Subcutaneous adipose tissue (tissue), 4 donors: ENCODE measurements around the gene FAM83F. TPM values are rescaled to one million over a fixed set of nuclear protein-coding genes. Genes with fewer than 3 reads are reported as not detected.

Experiments
- total RNA-seq, 4 donors: library from RNA; depleted of rRNA; stranded (reverse); fragments of >200 nt; gene quantifications; one replicate each; pipeline ENCODE4 v1.1.0, GENCODE V29; 2016
- TF ChIP-seq, protein P1 (sequence below): fragments of 450-650 bp; IDR thresholded peaks from one replicate; pipeline ENCODE4 v1.5.1; 2016; ENCODE audit warnings: low read depth, mild to moderate bottlenecking, control low read depth, antibody characterized with exemption, moderate library complexity

The FAM83F gene
- total RNA-seq, 4 donors from 2014 or later = 0.17 to 6.8 (median 3.0) TPM

DNA sequence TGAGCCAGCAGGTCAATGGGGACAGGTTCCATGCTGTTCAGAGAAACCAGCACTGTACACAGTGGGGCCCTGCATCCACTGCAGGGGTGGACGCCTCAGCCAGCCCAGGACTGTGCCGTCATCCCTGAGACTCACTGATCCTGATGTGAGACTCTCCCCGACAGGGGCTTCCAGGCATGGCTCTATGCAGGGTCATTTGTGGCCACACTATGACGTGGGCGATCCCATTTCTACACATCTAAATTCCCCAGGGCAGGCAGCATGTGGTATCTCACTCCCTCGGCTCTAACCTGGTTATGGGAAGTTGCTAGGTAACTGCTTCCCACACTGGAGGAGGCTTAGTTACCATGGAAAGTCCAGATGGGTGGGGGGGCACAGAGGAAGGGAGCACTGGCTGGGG is 14.2 kb upstream of the FAM83F start:
- TF ChIP-seq, protein P1, sequence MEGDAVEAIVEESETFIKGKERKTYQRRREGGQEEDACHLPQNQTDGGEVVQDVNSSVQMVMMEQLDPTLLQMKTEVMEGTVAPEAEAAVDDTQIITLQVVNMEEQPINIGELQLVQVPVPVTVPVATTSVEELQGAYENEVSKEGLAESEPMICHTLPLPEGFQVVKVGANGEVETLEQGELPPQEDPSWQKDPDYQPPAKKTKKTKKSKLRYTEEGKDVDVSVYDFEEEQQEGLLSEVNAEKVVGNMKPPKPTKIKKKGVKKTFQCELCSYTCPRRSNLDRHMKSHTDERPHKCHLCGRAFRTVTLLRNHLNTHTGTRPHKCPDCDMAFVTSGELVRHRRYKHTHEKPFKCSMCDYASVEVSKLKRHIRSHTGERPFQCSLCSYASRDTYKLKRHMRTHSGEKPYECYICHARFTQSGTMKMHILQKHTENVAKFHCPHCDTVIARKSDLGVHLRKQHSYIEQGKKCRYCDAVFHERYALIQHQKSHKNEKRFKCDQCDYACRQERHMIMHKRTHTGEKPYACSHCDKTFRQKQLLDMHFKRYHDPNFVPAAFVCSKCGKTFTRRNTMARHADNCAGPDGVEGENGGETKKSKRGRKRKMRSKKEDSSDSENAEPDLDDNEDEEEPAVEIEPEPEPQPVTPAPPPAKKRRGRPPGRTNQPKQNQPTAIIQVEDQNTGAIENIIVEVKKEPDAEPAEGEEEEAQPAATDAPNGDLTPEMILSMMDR = no peak

DNA sequence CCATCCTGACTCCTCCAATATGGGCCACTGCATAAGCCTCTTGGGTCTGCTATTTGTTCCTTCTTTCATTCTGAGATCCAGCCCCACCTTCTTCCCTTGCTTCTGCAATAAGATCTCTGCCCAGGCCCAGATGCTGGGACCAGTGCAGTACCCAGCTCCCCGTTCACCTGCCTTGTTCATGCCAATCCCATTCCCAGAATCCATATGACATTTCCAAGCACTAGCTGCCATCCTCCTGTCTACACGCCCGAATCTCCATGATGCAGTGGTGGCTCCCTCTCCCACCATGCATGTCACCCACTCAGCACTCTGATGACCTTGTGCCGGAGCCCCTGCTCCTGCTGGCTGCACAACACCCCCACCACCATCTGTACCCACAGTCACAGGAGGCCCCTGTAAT is 11.4 kb upstream of the FAM83F start:
- TF ChIP-seq, protein P1 = no peak

DNA sequence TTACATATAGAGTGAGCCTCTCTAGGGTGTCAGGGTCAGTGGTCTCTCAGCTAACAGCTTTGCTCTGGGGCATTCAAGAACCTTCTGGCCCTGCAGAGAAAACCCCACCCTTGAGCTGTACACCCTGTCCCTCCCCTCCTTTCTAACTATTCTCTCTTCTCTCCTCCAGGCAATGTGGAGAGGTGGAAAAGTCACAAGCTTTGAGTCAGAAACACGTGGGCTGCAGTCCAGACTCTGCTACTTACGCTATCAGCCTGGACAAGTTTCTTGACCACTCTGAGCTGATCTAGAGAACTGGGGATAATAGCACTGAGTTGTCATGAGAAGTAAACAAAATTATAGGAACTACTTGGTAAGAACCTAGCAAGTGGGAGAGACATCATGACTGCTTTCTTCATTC is 10.7 kb upstream of the FAM83F start:
- TF ChIP-seq, protein P1 = no peak

DNA sequence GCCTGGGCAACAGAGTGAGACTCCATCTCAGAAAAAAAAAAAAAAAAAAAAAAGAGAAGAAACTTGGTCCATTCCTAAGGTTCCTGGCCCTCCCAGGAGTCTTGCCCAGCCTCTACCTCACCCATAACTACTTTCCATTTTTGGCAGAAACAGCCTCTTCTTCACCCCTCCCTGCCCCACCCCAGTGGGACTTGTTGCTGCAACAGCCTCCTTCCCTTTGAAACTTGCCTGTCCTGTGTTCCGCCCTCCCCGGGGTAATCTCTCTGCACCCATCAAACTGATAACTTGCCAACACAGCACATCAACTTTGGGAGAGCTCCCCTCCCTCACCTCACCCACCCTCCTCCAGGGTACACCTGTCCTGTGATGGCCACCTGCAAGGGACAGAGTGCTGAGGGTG is 10.0 kb upstream of the FAM83F start:
- TF ChIP-seq, protein P1 = no peak

DNA sequence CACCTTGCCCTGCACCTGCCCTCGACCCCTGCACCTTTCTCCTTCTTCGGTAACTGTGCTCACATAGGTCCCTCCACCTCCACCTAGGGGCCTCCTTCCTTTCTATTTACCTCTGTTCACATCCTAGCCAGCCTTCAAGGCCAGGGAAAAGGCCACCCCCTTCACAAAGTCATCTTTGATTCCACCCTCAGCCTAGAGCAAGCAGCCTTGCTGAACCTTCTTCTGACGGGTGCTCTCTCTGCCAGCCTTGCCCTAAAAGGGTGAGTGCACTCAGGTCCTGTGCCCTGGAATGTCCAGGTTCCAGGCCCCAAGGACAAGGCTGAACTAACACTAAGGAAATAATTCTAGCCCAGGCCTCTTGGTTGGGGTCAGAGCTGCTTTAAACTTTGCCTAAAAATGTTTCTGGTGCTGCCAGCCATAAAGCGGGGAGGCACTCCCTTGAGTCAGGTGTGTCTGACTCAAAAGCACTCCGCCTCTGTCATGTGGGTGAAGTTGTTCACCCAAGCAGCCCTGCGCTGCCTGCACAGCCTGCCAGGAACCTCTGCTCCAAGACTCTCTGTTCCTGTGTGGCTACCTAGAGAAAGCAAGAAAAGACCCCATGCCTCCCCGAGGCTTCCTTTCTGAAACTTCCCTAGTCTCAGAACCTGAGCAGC is 9.2 kb upstream of the FAM83F start:
- TF ChIP-seq, protein P1 = no peak

DNA sequence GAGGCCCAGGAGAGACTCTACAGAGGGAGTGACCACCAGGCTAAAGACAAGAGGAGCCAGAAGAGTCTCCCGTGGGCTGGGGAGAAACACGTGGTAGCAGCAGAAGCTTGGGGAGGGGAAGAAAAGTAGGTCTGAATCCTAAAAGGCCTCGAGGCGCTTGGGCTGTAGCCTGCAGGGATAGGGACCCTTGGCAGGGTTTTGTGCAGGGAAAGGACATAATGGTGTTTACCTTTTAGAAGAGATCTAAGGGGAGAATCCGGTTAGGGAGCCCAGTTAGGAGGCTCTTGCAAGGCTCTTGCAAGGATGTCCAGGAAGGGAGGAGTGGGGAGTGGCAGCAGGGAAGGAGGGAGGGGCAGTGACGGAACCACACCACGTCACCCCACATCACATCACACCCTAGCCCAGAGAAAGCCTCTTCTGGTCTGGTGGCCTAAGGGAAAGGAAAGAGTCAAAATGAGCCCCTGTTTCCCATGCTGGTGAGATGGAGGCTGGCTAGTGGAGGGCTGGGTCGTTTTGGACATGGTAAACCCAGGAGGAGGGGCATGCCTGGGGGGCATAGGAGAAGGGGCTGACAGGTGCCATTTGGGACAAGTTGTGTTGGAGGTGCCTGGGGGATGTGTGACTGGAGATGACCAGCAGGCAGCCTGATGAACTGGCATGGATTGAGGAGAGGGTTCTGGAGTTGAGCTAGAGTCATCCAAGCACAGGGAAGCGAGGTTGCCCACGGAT is 6.2 kb upstream of the FAM83F start:
- TF ChIP-seq, protein P1 = no peak

DNA sequence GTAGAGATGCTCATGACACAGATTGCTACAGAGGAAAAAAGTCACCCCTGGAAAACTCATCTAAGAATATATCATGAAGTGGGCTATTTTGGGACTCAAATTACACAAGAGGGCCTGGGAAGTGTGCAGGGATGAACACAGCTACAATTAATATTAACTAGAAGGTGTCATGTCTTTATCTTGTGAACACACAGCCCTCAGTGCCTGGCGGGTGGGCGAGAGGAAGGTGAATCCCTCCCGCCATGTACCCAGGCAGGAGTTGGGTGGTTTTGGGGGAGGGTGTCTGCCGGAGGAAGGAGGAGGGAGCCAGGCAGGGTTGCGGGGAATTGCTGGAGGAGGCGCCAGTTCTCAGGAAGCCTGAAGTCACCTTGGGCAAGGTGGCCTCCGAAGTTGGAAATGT is 5.1 kb upstream of the FAM83F start:
- TF ChIP-seq, protein P1 = no peak
